ENCODE data around the gene GRAMD4. TPM values are rescaled to one million over a fixed set of nuclear protein-coding genes. Genes with fewer than 3 reads are reported as not detected.

GRAMD4 gene
- total RNA-seq, 1 experiment from 2014 or later, result 18.4 TPM

DNA sequence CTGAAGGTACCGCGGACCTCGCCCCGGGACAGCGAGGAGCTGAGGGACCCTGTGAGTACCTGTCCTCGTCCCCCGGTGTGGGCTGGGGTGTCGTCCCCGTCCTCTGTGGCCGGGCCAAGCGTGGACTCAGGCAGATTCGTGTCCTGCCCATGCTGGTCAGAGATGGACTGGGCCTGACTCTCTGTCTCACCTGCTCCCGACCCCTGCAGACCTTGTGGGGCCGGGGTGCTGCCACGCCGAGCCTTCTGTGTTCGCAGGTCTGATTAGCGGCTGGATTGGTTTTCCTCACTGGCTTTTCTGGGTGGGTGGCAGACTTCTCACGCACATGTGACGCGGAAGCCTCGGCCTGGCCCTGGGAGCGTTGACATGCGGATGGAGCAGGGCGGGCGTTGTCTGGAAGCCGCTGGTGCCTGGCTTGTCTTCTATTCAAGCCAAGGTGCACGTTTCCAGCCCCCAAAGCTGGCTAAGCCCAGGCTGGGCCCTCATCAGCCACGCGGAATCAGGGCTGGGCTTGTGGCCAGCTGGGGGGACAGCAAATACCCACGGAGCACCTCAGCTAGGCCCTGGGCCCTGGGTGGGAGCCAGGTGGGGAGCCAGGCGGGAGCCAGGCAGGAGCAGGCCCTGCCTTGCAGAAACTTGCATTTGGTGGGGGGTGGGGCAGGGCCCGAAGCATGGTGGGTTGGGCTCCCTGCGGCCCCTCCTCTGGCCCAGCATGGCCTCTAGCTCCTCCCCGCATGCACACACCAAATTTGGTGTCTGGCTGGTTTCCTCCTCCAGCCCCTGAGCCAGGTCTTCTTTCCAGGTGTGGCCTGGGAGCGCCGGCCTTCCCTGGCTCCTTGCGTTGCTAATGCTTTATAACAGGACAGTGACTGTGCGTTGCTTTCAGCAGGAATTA, 7.0 kb downstream of the GRAMD4 start:
- DNase-seq (ENCODE audit: low spot score), result no peak
- Histone ChIP-seq H3K9me3 (ENCODE audit: low read depth, low read length, poor library complexity, severe bottlenecking) (no peaks in the 10 kb centered on the region), H3K36me3 (ENCODE audit: insufficient read depth, low read length, poor library complexity, severe bottlenecking) (no peaks in the 10 kb centered on the region), H3K4me1 (ENCODE audit: insufficient read depth, low read length, poor library complexity, severe bottlenecking) (no peaks in the 10 kb centered on the region), H3K27me3 (replicated peaks; ENCODE audit: insufficient read depth, low read depth, low read length, poor library complexity) (no peaks in the 10 kb centered on the region), H3K27ac (ENCODE audit: low read depth, low read length, poor library complexity, severe bottlenecking) (no peak overlapping the region), H3K4me3 (ENCODE audit: low read depth, low read length, poor library complexity, severe bottlenecking) (no peak overlapping the region)
- intact Hi-C loops (cut with micrococcal nuclease; ENCODE audit: unreplicated experiment), result no loop called here
- no TSS peak for BruUV-seq (replicated peaks)
- POLR2A ChIA-PET (ENCODE audit: low non-redundant PET), result no interaction called here
- CTCF ChIA-PET, result no interaction called here
- no peak for TF ChIP-seq EZH2 (IDR thresholded peaks at IDR 0.05; ENCODE audit: borderline replicate concordance, low read depth, low read length, poor library complexity, severe bottlenecking)
- TF ChIP-seq, protein P1, sequence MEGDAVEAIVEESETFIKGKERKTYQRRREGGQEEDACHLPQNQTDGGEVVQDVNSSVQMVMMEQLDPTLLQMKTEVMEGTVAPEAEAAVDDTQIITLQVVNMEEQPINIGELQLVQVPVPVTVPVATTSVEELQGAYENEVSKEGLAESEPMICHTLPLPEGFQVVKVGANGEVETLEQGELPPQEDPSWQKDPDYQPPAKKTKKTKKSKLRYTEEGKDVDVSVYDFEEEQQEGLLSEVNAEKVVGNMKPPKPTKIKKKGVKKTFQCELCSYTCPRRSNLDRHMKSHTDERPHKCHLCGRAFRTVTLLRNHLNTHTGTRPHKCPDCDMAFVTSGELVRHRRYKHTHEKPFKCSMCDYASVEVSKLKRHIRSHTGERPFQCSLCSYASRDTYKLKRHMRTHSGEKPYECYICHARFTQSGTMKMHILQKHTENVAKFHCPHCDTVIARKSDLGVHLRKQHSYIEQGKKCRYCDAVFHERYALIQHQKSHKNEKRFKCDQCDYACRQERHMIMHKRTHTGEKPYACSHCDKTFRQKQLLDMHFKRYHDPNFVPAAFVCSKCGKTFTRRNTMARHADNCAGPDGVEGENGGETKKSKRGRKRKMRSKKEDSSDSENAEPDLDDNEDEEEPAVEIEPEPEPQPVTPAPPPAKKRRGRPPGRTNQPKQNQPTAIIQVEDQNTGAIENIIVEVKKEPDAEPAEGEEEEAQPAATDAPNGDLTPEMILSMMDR (conservative IDR thresholded peaks at IDR 0.05; ENCODE audit: low read depth, low read length), result no peak

DNA sequence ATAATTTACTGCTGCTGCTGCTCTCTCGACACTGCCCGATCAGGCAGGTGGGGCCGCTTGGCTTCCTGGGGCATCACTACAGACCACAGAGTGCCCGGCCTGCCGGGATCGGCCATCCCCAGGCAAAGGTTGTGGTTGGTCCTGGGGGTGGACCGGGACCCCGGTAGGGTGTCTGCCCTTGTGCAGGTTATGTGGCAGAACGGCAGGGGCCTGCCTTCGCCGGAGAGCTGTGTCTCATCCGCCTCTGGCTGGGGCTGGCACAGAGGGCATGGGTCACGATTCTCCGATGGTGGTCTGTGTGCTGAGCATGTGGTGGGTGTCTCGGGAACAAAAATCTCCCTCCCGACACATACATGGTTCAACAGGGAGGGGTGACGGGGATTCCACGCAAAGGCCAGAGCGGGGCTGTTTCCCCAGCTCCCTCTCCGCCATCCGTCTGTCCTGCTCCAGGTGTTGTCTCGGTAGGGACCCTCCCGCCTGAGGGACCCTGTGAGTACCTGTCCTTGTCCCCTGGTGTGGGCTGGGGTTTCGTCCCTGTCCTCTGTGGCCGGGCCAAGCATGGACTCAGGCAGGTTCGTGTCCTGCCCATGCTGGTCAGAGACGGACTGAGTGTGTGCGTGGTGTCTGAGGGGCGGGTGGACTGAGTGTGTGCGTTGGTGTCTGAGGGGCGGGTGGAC, 7.8 kb downstream of the GRAMD4 start:
- H3K9me3 ChIP-seq (ENCODE audit: low read depth, low read length, poor library complexity, severe bottlenecking), result no peaks in the 10 kb centered on the region
- ChIA-PET CTCF (no interaction called here), POLR2A (ENCODE audit: low non-redundant PET) (no interaction called here)
- no peak overlapping the region for H3K4me3 ChIP-seq (ENCODE audit: low read depth, low read length, poor library complexity, severe bottlenecking)
- H3K4me1 ChIP-seq (ENCODE audit: insufficient read depth, low read length, poor library complexity, severe bottlenecking), result no peaks in the 10 kb centered on the region
- DNase-seq (ENCODE audit: low spot score), result no peak
- intact Hi-C loops (cut with micrococcal nuclease; ENCODE audit: unreplicated experiment), result no loop called here
- H3K27me3 ChIP-seq (replicated peaks; ENCODE audit: insufficient read depth, low read depth, low read length, poor library complexity), result no peaks in the 10 kb centered on the region
- H3K27ac ChIP-seq (ENCODE audit: low read depth, low read length, poor library complexity, severe bottlenecking), result no peak overlapping the region
- no TSS peak for BruUV-seq (replicated peaks)
- H3K36me3 ChIP-seq (ENCODE audit: insufficient read depth, low read length, poor library complexity, severe bottlenecking), result no peaks in the 10 kb centered on the region
- TF ChIP-seq EZH2 (IDR thresholded peaks at IDR 0.05; ENCODE audit: borderline replicate concordance, low read depth, low read length, poor library complexity, severe bottlenecking), result no peak
- TF ChIP-seq, protein P1 (conservative IDR thresholded peaks at IDR 0.05; ENCODE audit: low read depth, low read length), result no peak

DNA sequence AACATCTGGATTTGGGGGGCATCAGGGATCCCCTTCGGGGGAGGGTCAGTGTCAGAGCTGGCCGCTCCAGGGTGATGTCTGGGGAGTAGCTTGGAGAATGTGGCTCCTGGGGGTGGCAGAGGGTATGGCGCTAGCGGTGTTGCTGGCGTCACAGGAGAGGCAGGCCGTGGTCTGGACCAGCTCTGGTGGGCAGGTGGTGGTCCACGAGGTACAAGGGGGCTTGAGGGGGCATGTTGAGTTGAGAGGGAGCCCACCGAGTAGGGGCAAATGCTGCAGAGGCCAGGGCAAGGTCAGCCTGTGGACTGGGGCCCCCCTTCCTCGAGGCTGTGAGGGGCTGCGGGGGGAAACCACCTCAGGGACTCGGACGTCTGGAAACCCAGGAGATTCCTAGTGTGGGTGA, 8.6 kb downstream of the GRAMD4 start:
- H3K4me3 ChIP-seq (ENCODE audit: low read depth, low read length, poor library complexity, severe bottlenecking), result no peak overlapping the region
- intact Hi-C loops (cut with micrococcal nuclease; ENCODE audit: unreplicated experiment), result no loop called here
- H3K27me3 ChIP-seq (replicated peaks; ENCODE audit: insufficient read depth, low read depth, low read length, poor library complexity), result no peaks in the 10 kb centered on the region
- no peak overlapping the region for H3K27ac ChIP-seq (ENCODE audit: low read depth, low read length, poor library complexity, severe bottlenecking)
- POLR2A ChIA-PET (ENCODE audit: low non-redundant PET), result no interaction called here
- no peak for TF ChIP-seq EZH2 (IDR thresholded peaks at IDR 0.05; ENCODE audit: borderline replicate concordance, low read depth, low read length, poor library complexity, severe bottlenecking)
- TF ChIP-seq, protein P1 (conservative IDR thresholded peaks at IDR 0.05; ENCODE audit: low read depth, low read length), result no peak
- H3K4me1 ChIP-seq (ENCODE audit: insufficient read depth, low read length, poor library complexity, severe bottlenecking), result no peaks in the 10 kb centered on the region
- no peaks in the 10 kb centered on the region for H3K9me3 ChIP-seq (ENCODE audit: low read depth, low read length, poor library complexity, severe bottlenecking)
- no peak for DNase-seq (ENCODE audit: low spot score)
- no TSS peak for BruUV-seq (replicated peaks)
- CTCF ChIA-PET, result interaction anchor here (0.5 kb wide), 1 partner anchor 12 kb away, joined by 5 read pairs; no protein-coding TSS in a partner anchor
- H3K36me3 ChIP-seq (ENCODE audit: insufficient read depth, low read length, poor library complexity, severe bottlenecking), result no peaks in the 10 kb centered on the region
